PC-9 (cell line): ENCODE data around the gene USE1.

Source experiments
- EZH2 ChIP-seq: fragments of 200-600 bp; sonication (generic); IDR thresholded peaks from 2 replicates; pipeline ENCODE4 v1.8.0; 2017; ENCODE audit warnings: antibody characterized with exemption, low read depth
- TF ChIP-seq, protein P1 (sequence below): fragments of 200-600 bp; sonication (generic); conservative IDR thresholded peaks from 2 replicates; pipeline ENCODE4 v1.6.1; 2017; ENCODE audit warnings: mixed run types, antibody characterized with exemption, mild to moderate bottlenecking, moderate library complexity

DNA sequence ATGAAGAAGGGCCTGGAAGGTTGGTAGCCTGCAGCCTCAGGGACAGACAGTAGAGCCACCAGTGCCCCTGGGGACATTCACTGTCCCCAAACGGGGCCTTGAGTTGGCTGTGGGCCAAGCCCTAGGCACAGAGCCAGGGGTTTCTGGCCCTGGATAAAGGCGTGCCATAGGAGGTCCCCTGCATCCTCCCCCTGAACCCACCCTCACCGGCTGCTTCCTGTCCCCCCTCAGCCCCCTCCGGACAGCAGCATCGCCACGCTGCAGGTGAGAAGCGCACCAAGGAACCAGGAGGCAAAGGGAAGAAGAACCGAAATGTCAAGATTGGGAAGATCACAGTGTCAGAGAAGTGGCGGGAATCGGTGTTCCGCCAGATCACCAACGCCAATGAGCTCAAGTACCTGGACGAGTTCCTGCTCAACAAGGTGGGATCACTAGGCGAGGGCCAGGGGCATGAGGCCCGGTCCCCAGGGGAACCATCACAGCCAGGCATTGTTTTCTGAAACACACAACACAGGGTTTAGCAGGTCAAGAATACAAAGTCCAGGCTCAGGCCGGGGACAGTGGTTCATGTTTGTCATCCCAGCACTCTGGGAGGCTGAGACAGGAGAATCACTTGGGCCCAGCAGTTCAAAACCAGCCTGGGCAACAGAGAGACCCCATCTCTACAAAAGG, 14.6 kb upstream of the USE1 start:
- TF ChIP-seq, protein P1, sequence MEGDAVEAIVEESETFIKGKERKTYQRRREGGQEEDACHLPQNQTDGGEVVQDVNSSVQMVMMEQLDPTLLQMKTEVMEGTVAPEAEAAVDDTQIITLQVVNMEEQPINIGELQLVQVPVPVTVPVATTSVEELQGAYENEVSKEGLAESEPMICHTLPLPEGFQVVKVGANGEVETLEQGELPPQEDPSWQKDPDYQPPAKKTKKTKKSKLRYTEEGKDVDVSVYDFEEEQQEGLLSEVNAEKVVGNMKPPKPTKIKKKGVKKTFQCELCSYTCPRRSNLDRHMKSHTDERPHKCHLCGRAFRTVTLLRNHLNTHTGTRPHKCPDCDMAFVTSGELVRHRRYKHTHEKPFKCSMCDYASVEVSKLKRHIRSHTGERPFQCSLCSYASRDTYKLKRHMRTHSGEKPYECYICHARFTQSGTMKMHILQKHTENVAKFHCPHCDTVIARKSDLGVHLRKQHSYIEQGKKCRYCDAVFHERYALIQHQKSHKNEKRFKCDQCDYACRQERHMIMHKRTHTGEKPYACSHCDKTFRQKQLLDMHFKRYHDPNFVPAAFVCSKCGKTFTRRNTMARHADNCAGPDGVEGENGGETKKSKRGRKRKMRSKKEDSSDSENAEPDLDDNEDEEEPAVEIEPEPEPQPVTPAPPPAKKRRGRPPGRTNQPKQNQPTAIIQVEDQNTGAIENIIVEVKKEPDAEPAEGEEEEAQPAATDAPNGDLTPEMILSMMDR = no peak
- no peak for TF ChIP-seq EZH2
